ENCODE data around the gene TCERG1L. TPM values are rescaled to one million over a fixed set of nuclear protein-coding genes. Genes with fewer than 3 reads are reported as not detected.

TCERG1L gene
- total and polyA plus RNA-seq, 9 of the 15 experiments (the other 6 are each of a cell fraction or from before 2014, with no cell fraction given), result not detected

GRCh38 chr10:131280101-131280500, 31.4 kb downstream of the TCERG1L start:
- peaks cover 0 to 5% of the 10 kb centered on the region in 2 experiments; a peak in 2 of 5 replicates for H3K27me3 ChIP-seq (ENCODE audit: control insufficient read depth in 2 of 2, insufficient read depth in 2 of 2, low read length in 2 of 2)
- ATAC-seq (no peak), DNase-seq (ENCODE audit: extremely low read depth in 1 of 4, low spot score in 3 of 4) (no peak), FAIRE-seq (no peak)
- H3K9ac ChIP-seq (ENCODE audit: insufficient read depth in 1 of 2, low read depth in 2 of 2, low read length in 2 of 2), result no peak overlapping the region
- H3K4me1 ChIP-seq (replicated peaks in 1 of 2; ENCODE audit: control insufficient read depth in 2 of 2, insufficient read depth in 2 of 2, low read length in 2 of 2), result no peaks in the 10 kb centered on the region
- 0% methylated on average over 1 of the region's 1 CpG for WGBS (ENCODE audit: insufficient coverage, low coverage, missing lambda C conversion rate)
- BruUV-seq (replicated peaks), result no TSS peak
- ChIA-PET POLR2A (no interaction called here), CTCF (ENCODE audit: low intra/inter-chr PET ratio) (no interaction called here)
- H3K27ac ChIP-seq (ENCODE audit: extremely low read depth, low read depth, low read length), result no peak overlapping the region
- no peaks in the 10 kb centered on the region for H3K36me3 ChIP-seq (ENCODE audit: control insufficient read depth, insufficient read depth, low read length)
- no peaks in the 10 kb centered on the region for H3K79me2 ChIP-seq (ENCODE audit: control insufficient read depth, insufficient read depth, low read length)
- in situ Hi-C loops (cut with MboI) (no loop called here), intact Hi-C loops (cut with micrococcal nuclease) (no loop called here)
- H3K4me3 ChIP-seq, result no peak overlapping the region
- no peak overlapping the region for H2AFZ ChIP-seq (ENCODE audit: low read depth, low read length)
- no peak overlapping the region for H3K4me2 ChIP-seq (ENCODE audit: insufficient read depth, low read length)
- H3K9me1 ChIP-seq (ENCODE audit: control insufficient read depth, insufficient read depth, low read length), result no peaks in the 10 kb centered on the region
- no peaks in the 10 kb centered on the region for H4K20me1 ChIP-seq (replicated peaks; ENCODE audit: control insufficient read depth, insufficient read depth, low read length)
- no peaks in the 10 kb centered on the region for H3K9me3 ChIP-seq (replicated peaks; ENCODE audit: control insufficient read depth, insufficient read depth, low read depth, low read length)
- no peak for TF ChIP-seq TCF7L2 (IDR thresholded peaks at IDR 0.05; ENCODE audit: low read depth, low read length)
- TF ChIP-seq ZNF121 (CRISPR knock-in tag; conservative IDR thresholded peaks at IDR 0.05), result no peak
- no peak for TF ChIP-seq HEY1 (CRISPR knock-in tag; IDR thresholded peaks at IDR 0.05; ENCODE audit: borderline replicate concordance)
- TF ChIP-seq HDAC8 (tag; IDR thresholded peaks at IDR 0.05), result no peak
- TF ChIP-seq ATF3 (IDR thresholded peaks at IDR 0.05), result no peak
- no peak for TF ChIP-seq ATF3 (CRISPR knock-in tag; conservative IDR thresholded peaks at IDR 0.05)
- no peak for TF ChIP-seq ARID3B (CRISPR knock-in tag; IDR thresholded peaks at IDR 0.05; ENCODE audit: borderline replicate concordance)
- TF ChIP-seq ZNF436 (CRISPR knock-in tag; IDR thresholded peaks at IDR 0.05), result no peak
- no peak for TF ChIP-seq TSC22D4 (tag; IDR thresholded peaks at IDR 0.05)
- TF ChIP-seq POLR2A (conservative IDR thresholded peaks at IDR 0.05), result no peak
- TF ChIP-seq GABPB2 (CRISPR knock-in tag; conservative IDR thresholded peaks at IDR 0.05), result no peak
- no peak for TF ChIP-seq CEBPB (tag; IDR thresholded peaks at IDR 0.05)
- TF ChIP-seq PATZ1 (CRISPR knock-in tag; IDR thresholded peaks at IDR 0.05; ENCODE audit: borderline replicate concordance), result no peak
- no peak for TF ChIP-seq ILK (tag; IDR thresholded peaks at IDR 0.05; ENCODE audit: borderline replicate concordance, low read depth)
